Effector memory CD4-positive, alpha-beta T cell (primary cell): ENCODE results near the gene SDHAF1.
"Not testable (repeated sequence)": the region's sequence is repeated elsewhere in the genome, so short reads cannot be mapped to it uniquely, and the experiment has no call there.

Source experiments
- DNase-seq, 3 donors: peaks; one replicate each; pipeline ENCODE4 v3.0.0-alpha.2; 2020
- H3K27ac ChIP-seq: 2 replicates; pipeline ENCODE4 v1.7.0; 2013; ENCODE audit warnings: mild to moderate bottlenecking, low read length, moderate library complexity; ENCODE audit not compliant: insufficient read depth, poor library complexity, severe bottlenecking
- H3K27me3 ChIP-seq: replicated peaks from 2 replicates; pipeline ENCODE4 v1.7.0; 2013; ENCODE audit warnings: mild to moderate bottlenecking, low read length; ENCODE audit not compliant: insufficient read depth, control insufficient read depth, poor library complexity, severe bottlenecking
- H3K36me3 ChIP-seq: 2 replicates; pipeline ENCODE4 v1.7.0; 2013; ENCODE audit warnings: mild to moderate bottlenecking, low read length, moderate library complexity; ENCODE audit not compliant: control insufficient read depth, insufficient read depth
- H3K4me1 ChIP-seq: 2 replicates; pipeline ENCODE4 v1.7.0; 2013; ENCODE audit warnings: low read length, mild to moderate bottlenecking; ENCODE audit not compliant: control insufficient read depth, insufficient read depth, poor library complexity, severe bottlenecking
- H3K4me3 ChIP-seq: 2 replicates; pipeline ENCODE4 v1.7.0; 2013; ENCODE audit warnings: low read length, low read depth, mild to moderate bottlenecking; ENCODE audit not compliant: insufficient read depth, poor library complexity, severe bottlenecking
- H3K9me3 ChIP-seq: 2 replicates; pipeline ENCODE4 v1.7.0; 2013; ENCODE audit warnings: mild to moderate bottlenecking, low read length, moderate library complexity; ENCODE audit not compliant: control insufficient read depth

The SDHAF1 gene

DNA sequence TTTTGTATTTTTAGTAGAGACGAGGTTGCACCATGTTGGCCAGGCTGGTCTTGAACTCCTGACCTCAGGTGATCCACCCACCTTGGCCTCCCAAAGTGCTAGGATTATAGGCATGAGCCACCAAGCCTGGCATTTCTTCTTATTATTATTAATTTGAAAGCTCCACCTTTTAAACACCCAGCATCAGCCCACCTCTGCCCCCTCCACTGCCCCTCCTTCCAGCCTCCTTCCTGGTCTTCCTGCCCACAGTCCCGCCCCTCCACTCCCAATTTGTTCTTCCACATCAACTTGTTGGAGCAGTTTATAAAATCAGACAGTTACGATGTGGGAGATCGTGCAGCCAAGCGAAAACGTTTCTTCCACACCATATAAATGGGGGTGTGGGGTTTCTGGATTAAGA lies 45.5 kb downstream of the SDHAF1 start:
- Histone ChIP-seq H3K4me3 (no peak overlapping the region), H3K4me1 (peaks cover 6% of the 10 kb centered on the region), H3K27me3 (no peaks in the 10 kb centered on the region), H3K27ac (no peak overlapping the region), H3K9me3 (no peaks in the 10 kb centered on the region), H3K36me3 (no peaks in the 10 kb centered on the region)
- DNase-seq: no peak

DNA sequence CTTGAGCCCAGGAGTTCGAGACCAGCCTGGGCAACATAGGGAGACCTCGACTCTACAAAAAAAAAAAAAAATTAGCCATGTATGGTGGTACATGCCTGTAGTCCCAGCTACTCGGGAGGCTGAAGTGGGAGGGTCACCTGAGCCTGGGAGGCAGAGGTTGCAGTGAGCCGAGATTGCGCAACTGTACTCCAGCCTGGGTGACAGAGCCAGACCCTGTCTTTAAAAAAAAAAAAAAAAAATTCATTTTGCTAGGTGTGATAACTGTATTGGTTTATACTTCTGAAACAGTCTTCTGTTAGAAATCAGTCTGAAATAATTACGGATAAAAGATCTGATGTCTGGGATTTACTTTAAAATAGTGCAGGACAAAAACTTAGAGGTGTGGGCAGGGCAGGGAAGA lies 46.1 kb downstream of the SDHAF1 start:
- H3K9me3 ChIP-seq, H3K4me1 ChIP-seq, H3K27ac ChIP-seq, H3K36me3 ChIP-seq, H3K4me3 ChIP-seq, DNase-seq, H3K27me3 ChIP-seq: not testable (repeated sequence)

GRCh38 chr19:36041831-36042230 lies 46.8 kb downstream of the SDHAF1 start:
- no peak for DNase-seq
- no peak overlapping the region for H3K4me3 ChIP-seq
- peaks cover 2% of the 10 kb centered on the region for H3K4me1 ChIP-seq
- H3K36me3 ChIP-seq: no peaks in the 10 kb centered on the region
- no peaks in the 10 kb centered on the region for H3K27me3 ChIP-seq
- no peaks in the 10 kb centered on the region for H3K9me3 ChIP-seq
- no peak overlapping the region for H3K27ac ChIP-seq

- no peaks in the 10 kb centered on the region for H3K9me3 ChIP-seq
- H3K4me3 ChIP-seq: no peak overlapping the region
- no peaks in the 10 kb centered on the region for H3K27me3 ChIP-seq
- no peak for DNase-seq
- H3K36me3 ChIP-seq: no peaks in the 10 kb centered on the region
- no peaks in the 10 kb centered on the region for H3K4me1 ChIP-seq
- H3K27ac ChIP-seq: no peak overlapping the region
Measured at GRCh38 chr19:36043952-36044351, 49.0 kb downstream of the SDHAF1 start.
